ENCODE data around the gene AQR.

GRCh38 chr15:34953851-34954250 lies 15.7 kb downstream of the AQR start:
- TF ChIP-seq GATA3 (IDR thresholded peaks at IDR 0.05; ENCODE audit: low read depth, low read length), result no peak
- no peak for TF ChIP-seq GATA2 (IDR thresholded peaks at IDR 0.05; ENCODE audit: low read depth, low read length)

Data from SH-SY5Y (cell line).